K562 (cell line): ENCODE data around the gene GLT6D1. TPM values are rescaled to one million over a fixed set of nuclear protein-coding genes. Genes with fewer than 3 reads are reported as not detected.

ENCODE experiments used
- ATAC-seq: fragments of 200-7000 bp; cut with Tn5 transposase; 3 replicates; pipeline ENCODE4 v1.9.1; 2020; ENCODE audit warnings: moderate library complexity
- BruUV-seq: library from RNA; stranded (reverse); fragments of 400-500 nt; replicated peaks from 2 replicates; lab custom pipeline; 2021; lab: Mats Ljungman, UMichigan
- CTCF ChIA-PET: fragments of 300-600 bp; formaldehyde crosslinking; extraction: SDS; loops from one replicate; lab custom pipeline; 2021; ENCODE audit warnings: low intra/inter-chr PET ratio; lab: Yijun Ruan, JAX
- POLR2A ChIA-PET: fragments of 300-600, 350-650 bp; sonication (Branson Sonifier 250); formaldehyde crosslinking; extraction: SDS; loops from one replicate; lab custom pipeline; 2021; ENCODE audit warnings: antibody characterized with exemption, inconsistent platforms; lab: Yijun Ruan, JAX
- DNase-seq, 4 experiments: peaks; one replicate each; pipeline versions ENCODE4 v3.0.0 to v3.0.0-alpha.2; 2011 to 2018; ENCODE audit warnings: low spot score in 3 of 4, mixed read lengths in 3 of 4; ENCODE audit errors: extremely low read depth in 1 of 4
- FAIRE-seq: peaks from 2 replicates; lab custom pipeline; 2011; peaks lifted over from hg19 to GRCh38; lab: Jason Lieb, UNC
- H2AFZ ChIP-seq: 2 replicates; pipeline ENCODE4 v1.6.0; 2011; ENCODE audit warnings: low read depth, low read length, control low read depth, inconsistent platforms
- H3K27ac ChIP-seq: fragments of 200-600 bp; 3 replicates; pipeline ENCODE4 v1.8.0; 2011; ENCODE audit warnings: low read depth, mild to moderate bottlenecking, control low read depth, inconsistent platforms, low read length, moderate library complexity, mixed read lengths; ENCODE audit errors: extremely low read depth
- H3K27me3 ChIP-seq, 2 experiments: fragments of 300-600 bp in 1 of 2; 2 replicates in 1 of 2; 3 replicates in 1 of 2; pipeline versions ENCODE4 v1.6.0 to v1.8.0; 2011; ENCODE audit warnings: inconsistent platforms in 2 of 2, low read length in 2 of 2, mild to moderate bottlenecking in 1 of 2, mixed read lengths in 1 of 2, moderate library complexity in 1 of 2; ENCODE audit not compliant: control insufficient read depth in 2 of 2, insufficient read depth in 2 of 2
- H3K36me3 ChIP-seq: fragments of 300-600 bp; 3 replicates; pipeline ENCODE4 v1.8.0; 2011; ENCODE audit warnings: mild to moderate bottlenecking, low read length, inconsistent platforms; ENCODE audit not compliant: control insufficient read depth, insufficient read depth
- H3K4me1 ChIP-seq, 2 experiments: fragments of 200-600 bp in 1 of 2; replicated peaks in 1 of 2; 2 replicates in 1 of 2; 3 replicates in 1 of 2; pipeline versions ENCODE4 v1.5.1 to v1.8.0; 2011; ENCODE audit warnings: inconsistent platforms in 2 of 2, low read length in 2 of 2, mild to moderate bottlenecking in 1 of 2, mixed read lengths in 1 of 2, moderate library complexity in 1 of 2; ENCODE audit not compliant: control insufficient read depth in 2 of 2, insufficient read depth in 2 of 2
- H3K4me2 ChIP-seq: 2 replicates; pipeline ENCODE4 v1.6.1; 2011; ENCODE audit warnings: low read length, control low read depth, inconsistent platforms, mixed read lengths; ENCODE audit not compliant: insufficient read depth
- H3K4me3 ChIP-seq: fragments of 200-600 bp; sonication (generic), shearing (Covaris generic); 2 replicates; pipeline ENCODE4 v1.5.1; 2016; ENCODE audit warnings: control low read depth, inconsistent platforms
- H3K79me2 ChIP-seq: fragments of 200-600 bp; 3 replicates; pipeline ENCODE4 v1.8.0; 2011; ENCODE audit warnings: low read length, inconsistent platforms; ENCODE audit not compliant: control insufficient read depth, insufficient read depth
- H3K9ac ChIP-seq, 2 experiments: 2 replicates each; pipeline versions ENCODE4 v1.6.0 to v1.6.1; 2011; ENCODE audit warnings: low read depth in 2 of 2, low read length in 2 of 2, control low read depth in 1 of 2, inconsistent platforms in 1 of 2, mild to moderate bottlenecking in 1 of 2, mixed read lengths in 1 of 2; ENCODE audit not compliant: insufficient read depth in 1 of 2
- H3K9me1 ChIP-seq: one replicate; pipeline ENCODE4 v1.6.0; 2011; ENCODE audit warnings: inconsistent platforms, mild to moderate bottlenecking, low read length, moderate library complexity; ENCODE audit not compliant: control insufficient read depth, insufficient read depth
- H3K9me3 ChIP-seq: replicated peaks from 2 replicates; pipeline ENCODE4 v1.5.1; 2011; ENCODE audit warnings: low read depth, low read length, inconsistent platforms; ENCODE audit not compliant: control insufficient read depth, insufficient read depth
- H4K20me1 ChIP-seq: replicated peaks from 2 replicates; pipeline ENCODE4 v1.6.1; 2011; ENCODE audit warnings: low read length, inconsistent platforms, mixed read lengths; ENCODE audit not compliant: control insufficient read depth, insufficient read depth
- EWSR1 ChIP-seq: fragments of 450-650 bp; IDR thresholded peaks from 2 replicates; pipeline ENCODE4 v1.6.1; 2018; ENCODE audit warnings: borderline replicate concordance, mild to moderate bottlenecking, low read depth, moderate library complexity; ENCODE audit not compliant: partially characterized antibody
- GTF2E2 ChIP-seq: fragments of 200-800 bp; sonication (Bioruptor generic); IDR thresholded peaks from 2 replicates; pipeline ENCODE4 v1.6.1; 2016; ENCODE audit warnings: missing genetic modification characterization, missing compliant biosample characterization
- MEF2A ChIP-seq: IDR thresholded peaks from 2 replicates; pipeline ENCODE4 v1.6.1; 2011; ENCODE audit warnings: low read depth, mild to moderate bottlenecking, low read length, moderate library complexity; ENCODE audit not compliant: control insufficient read depth
- PHTF2 ChIP-seq: fragments of 250-450 bp; sonication (Bioruptor Pico); IDR thresholded peaks from 2 replicates; pipeline ENCODE4 v1.5.0; 2021; ENCODE audit warnings: mild to moderate bottlenecking
- PKNOX1 ChIP-seq: fragments of 450-650 bp; IDR thresholded peaks from 2 replicates; pipeline ENCODE4 v1.6.1; 2016
- PRPF4 ChIP-seq: fragments of 200-400 bp; formaldehyde crosslinking; IDR thresholded peaks from one replicate; pipeline ENCODE4 v1.6.1; 2017; ENCODE audit warnings: low read length, low read depth, mild to moderate bottlenecking; ENCODE audit not compliant: insufficient read depth, poor library complexity, severe bottlenecking
- RBM25 ChIP-seq: fragments of 200-400 bp; formaldehyde crosslinking; IDR thresholded peaks from 2 replicates; pipeline ENCODE4 v1.6.1; 2018; ENCODE audit warnings: low read length, low read depth, moderate library complexity; ENCODE audit not compliant: severe bottlenecking
- RNF219 ChIP-seq: fragments of 250-450 bp; sonication (Bioruptor Pico); IDR thresholded peaks from 2 replicates; pipeline ENCODE4 v1.5.0; 2022; ENCODE audit warnings: mild to moderate bottlenecking
- SMARCA5 ChIP-seq: fragments of 450-650 bp; IDR thresholded peaks from 2 replicates; pipeline ENCODE4 v1.6.1; 2016
- SNAPC5 ChIP-seq: fragments of 250-450 bp; sonication (Bioruptor Pico); IDR thresholded peaks from 2 replicates; pipeline ENCODE4 v1.8.0; 2021; ENCODE audit warnings: moderate library complexity, mild to moderate bottlenecking, inconsistent platforms
- ZNF197 ChIP-seq: fragments of 200-800 bp; sonication (Bioruptor generic); IDR thresholded peaks from 2 replicates; pipeline ENCODE4 v1.6.1; 2016; ENCODE audit warnings: low read depth, missing genetic modification characterization, missing compliant biosample characterization
- ZNF311 ChIP-seq: fragments of 250-450 bp; sonication (Bioruptor Pico); IDR thresholded peaks from 2 replicates; pipeline ENCODE4 v1.4.0; 2020; ENCODE audit warnings: mild to moderate bottlenecking, moderate library complexity
- ZNF586 ChIP-seq: fragments of 450-650 bp; formaldehyde crosslinking; conservative IDR thresholded peaks from 2 replicates; pipeline ENCODE4 v1.4.0; 2020; ENCODE audit warnings: mild to moderate bottlenecking, moderate library complexity
- WGBS: fragments of 100-300 bp; shearing (Covaris generic); methylation state at CpG from one replicate; pipeline ENCODE4 v1.1.6; 2016; ENCODE audit warnings: low coverage, mixed read lengths; ENCODE audit not compliant: insufficient coverage; ENCODE audit errors: missing lambda C conversion rate; 5-methylcytosine and 5-hydroxymethylcytosine counted together
- in situ Hi-C: fragments of 300-500 bp; cut with MboI; formaldehyde crosslinking; loops from 4 replicates; pipeline ENCODE4 v1.15.0; 2018; ENCODE audit warnings: inconsistent platforms, mixed read lengths
- intact Hi-C: fragments of 100-400 bp; cut with micrococcal nuclease; formaldehyde crosslinking; loops from 2 replicates; pipeline ENCODE4 v1.14.2; 2022
- polyA plus RNA-seq, 8 experiments: library from polyadenylated mRNA; depleted of rRNA in 4 of 8; stranded (reverse) in 5 of 8; unstranded in 3 of 8; fragments of >200 nt; fragmentation: Nextera tagmentation in 2 of 8; fragmentation: Illumina TruSeq in 1 of 8; extraction: Ambion mirVana in 2 of 8; extraction: Trizol in 1 of 8; gene quantifications; 2 replicates each; pipeline versions ENCODE4 v1.2.1 to v1.2.3, GENCODE V29; 2011 to 2014; ENCODE audit warnings: inconsistent platforms in 1 of 8, missing spikeins in 1 of 8
- total RNA-seq, 7 experiments: library from RNA; depleted of rRNA in 6 of 7; stranded (reverse); fragments of >200 nt in 6 of 7; fragmentation: Illumina TruSeq in 2 of 7; extraction: Trizol in 2 of 7; gene quantifications; 2 replicates each; pipeline versions ENCODE4 v1.2.1 to v1.2.3, GENCODE V29; 2011 to 2021; ENCODE audit warnings: low replicate concordance in 1 of 7
- TF ChIP-seq, protein P1 (sequence below), 2 experiments: IDR thresholded peaks; 2 replicates each; pipeline ENCODE4 v1.6.1; 2012; ENCODE audit warnings: improper control_type of control experiment in 2 of 2, low read depth in 2 of 2, low read length in 2 of 2, borderline replicate concordance in 1 of 2

The GLT6D1 gene
- total and polyA plus RNA-seq, 9 of the 15 experiments (the other 6 are each of a cell fraction or from before 2014, with no cell fraction given), result not detected

GRCh38 chr9:135667463-135668001, 28.2 kb upstream of the GLT6D1 start:
- no peak for FAIRE-seq
- CTCF ChIA-PET, result interaction anchor here (0.6 kb wide), 1 partner anchor 35 kb away, joined by 3 read pairs; no protein-coding TSS in a partner anchor

More at GRCh38 chr9:135667463-135668001, 28.2 kb upstream of the GLT6D1 start:
- no peak overlapping the region for H3K27ac ChIP-seq
- DNase-seq (no peak), ATAC-seq (no peak)
- peaks cover 0 to 9% of the 10 kb centered on the region in 2 experiments; a peak in 1 of 5 replicates for H3K4me1 ChIP-seq
- no peak overlapping the region for H2AFZ ChIP-seq
- BruUV-seq, result no TSS peak
- H4K20me1 ChIP-seq, result peaks cover 7% of the 10 kb centered on the region; the same call in 1 of the 2 replicates
- intact Hi-C loops (no loop called here), in situ Hi-C loops (no loop called here)
- H3K9me1 ChIP-seq, result no peaks in the 10 kb centered on the region
- POLR2A ChIA-PET, result interaction anchor here (0.6 kb wide), 1 partner anchor 70 kb away, joined by 3 read pairs; no protein-coding TSS in a partner anchor
- H3K79me2 ChIP-seq, result no peaks in the 10 kb centered on the region
- H3K4me3 ChIP-seq, result no peak overlapping the region
- H3K9ac ChIP-seq, result no peak overlapping the region
- no peaks in the 10 kb centered on the region for H3K9me3 ChIP-seq
- WGBS, result 0% methylated on average over 8 of the region's 9 CpGs
- no peaks in the 10 kb centered on the region for H3K36me3 ChIP-seq
- peaks cover 13 to 49% of the 10 kb centered on the region in 2 experiments; a peak in 3 of 5 replicates for H3K27me3 ChIP-seq
- TF ChIP-seq EWSR1 (no peak), ZNF197 (CRISPR knock-in tag) (no peak), PHTF2 (CRISPR knock-in tag) (no peak), SMARCA5 (no peak), RNF219 (CRISPR knock-in tag) (no peak), MEF2A (no peak), ZNF311 (CRISPR knock-in tag) (no peak), GTF2E2 (tag) (no peak), SNAPC5 (no peak), PKNOX1 (no peak), PRPF4 (no peak), RBM25 (no peak), ZNF586 (CRISPR knock-in tag) (no peak)
- TF ChIP-seq, protein P1, sequence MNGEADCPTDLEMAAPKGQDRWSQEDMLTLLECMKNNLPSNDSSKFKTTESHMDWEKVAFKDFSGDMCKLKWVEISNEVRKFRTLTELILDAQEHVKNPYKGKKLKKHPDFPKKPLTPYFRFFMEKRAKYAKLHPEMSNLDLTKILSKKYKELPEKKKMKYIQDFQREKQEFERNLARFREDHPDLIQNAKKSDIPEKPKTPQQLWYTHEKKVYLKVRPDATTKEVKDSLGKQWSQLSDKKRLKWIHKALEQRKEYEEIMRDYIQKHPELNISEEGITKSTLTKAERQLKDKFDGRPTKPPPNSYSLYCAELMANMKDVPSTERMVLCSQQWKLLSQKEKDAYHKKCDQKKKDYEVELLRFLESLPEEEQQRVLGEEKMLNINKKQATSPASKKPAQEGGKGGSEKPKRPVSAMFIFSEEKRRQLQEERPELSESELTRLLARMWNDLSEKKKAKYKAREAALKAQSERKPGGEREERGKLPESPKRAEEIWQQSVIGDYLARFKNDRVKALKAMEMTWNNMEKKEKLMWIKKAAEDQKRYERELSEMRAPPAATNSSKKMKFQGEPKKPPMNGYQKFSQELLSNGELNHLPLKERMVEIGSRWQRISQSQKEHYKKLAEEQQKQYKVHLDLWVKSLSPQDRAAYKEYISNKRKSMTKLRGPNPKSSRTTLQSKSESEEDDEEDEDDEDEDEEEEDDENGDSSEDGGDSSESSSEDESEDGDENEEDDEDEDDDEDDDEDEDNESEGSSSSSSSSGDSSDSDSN (IDR thresholded peaks at IDR 0.05; ENCODE audit: borderline replicate concordance in 1 of 2, low read depth in 2 of 2, low read length in 2 of 2), result no peak
- H3K4me2 ChIP-seq, result no peak overlapping the region
